Right renal pelvis (tissue), 4 donors: ENCODE data around the gene ATF7. TPM values are rescaled to one million over a fixed set of nuclear protein-coding genes. Genes with fewer than 3 reads are reported as not detected.
A peak's percentile ranks its signal among the peaks of the same experiment; 100 is the strongest.
"Not testable (repeated sequence)": the region's sequence is repeated elsewhere in the genome, so short reads cannot be mapped to it uniquely, and the experiment has no call there.

Source experiments
- DNase-seq, 4 donors: peaks; one replicate each; pipeline ENCODE4 v3.0.0-alpha.2; 2013; ENCODE audit warnings: low read depth in 4 of 4, low spot score in 3 of 4, missing footprints in 1 of 4
- polyA plus RNA-seq, 4 donors: library from polyadenylated mRNA; unstranded; fragments of 120-200 nt; gene quantifications; one replicate each; pipeline ENCODE4 v1.2.1, GENCODE V29; 2013; ENCODE audit not compliant: insufficient read length in 4 of 4

The ATF7 gene
- polyA plus RNA-seq, 4 donors: 38.4 to 47.0 (median 44.8) TPM

DNA sequence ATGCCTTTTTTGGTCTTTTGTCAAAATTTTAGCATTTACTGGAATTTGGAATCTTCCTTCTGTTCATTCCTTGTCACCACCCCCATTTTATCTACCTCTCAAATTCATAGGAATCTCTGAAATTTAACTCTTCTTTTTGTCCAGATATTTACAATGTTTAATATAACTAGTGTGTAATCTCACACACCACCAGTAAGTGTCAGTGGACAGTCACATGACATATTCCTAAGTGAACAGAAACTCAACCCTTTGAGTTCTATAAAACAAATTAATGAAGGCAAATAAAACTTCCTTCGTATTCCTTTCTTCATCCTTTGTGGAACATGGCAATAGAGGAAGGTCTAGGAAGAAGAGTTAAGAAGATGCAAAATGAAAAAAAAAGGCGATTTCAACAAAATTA lies 26.6 kb downstream of the ATF7 start:
- no peak for DNase-seq

DNA sequence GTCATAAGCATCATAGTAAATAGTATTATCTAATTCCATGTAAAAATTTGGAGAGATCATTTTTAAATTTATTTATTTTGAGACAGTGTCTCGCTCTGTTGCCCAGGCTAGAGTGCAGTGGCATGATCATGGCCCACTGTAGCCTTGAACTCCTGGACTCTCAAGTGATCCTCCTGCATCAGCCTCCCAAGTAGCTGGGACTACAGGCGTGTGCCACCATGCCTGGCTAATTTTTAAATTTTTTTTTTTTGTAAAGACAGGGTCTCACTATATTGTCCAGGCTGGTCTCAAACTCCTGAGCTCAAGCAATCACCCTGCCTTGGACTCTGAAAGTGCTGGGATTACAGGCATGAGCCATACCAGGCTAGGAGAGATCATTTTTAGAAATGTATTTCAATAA lies 27.2 kb downstream of the ATF7 start:
- not testable (repeated sequence) for DNase-seq

DNA sequence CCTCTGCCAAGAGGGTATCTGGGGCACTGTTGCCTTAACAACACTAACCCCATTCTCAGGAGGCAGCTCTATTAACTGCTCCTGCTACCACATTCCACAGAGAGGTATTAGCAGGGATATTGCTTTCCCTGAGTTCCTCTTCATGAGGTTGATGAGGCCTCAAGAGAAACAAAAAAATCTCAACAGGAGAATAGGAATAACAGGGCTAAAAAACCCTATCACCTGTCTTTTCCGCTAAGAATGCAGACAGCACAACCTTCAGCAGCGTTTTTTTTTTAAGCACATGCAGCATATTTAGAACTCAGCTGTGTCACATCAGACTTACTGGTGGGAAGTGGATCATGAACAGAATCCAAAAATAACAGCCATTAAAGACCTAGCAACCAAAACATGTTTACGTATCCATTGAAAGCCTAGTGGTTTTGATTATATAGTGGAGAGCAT lies 29.2 kb downstream of the ATF7 start:
- peak; percentile 45 to 68 (median 61) for DNase-seq

DNA sequence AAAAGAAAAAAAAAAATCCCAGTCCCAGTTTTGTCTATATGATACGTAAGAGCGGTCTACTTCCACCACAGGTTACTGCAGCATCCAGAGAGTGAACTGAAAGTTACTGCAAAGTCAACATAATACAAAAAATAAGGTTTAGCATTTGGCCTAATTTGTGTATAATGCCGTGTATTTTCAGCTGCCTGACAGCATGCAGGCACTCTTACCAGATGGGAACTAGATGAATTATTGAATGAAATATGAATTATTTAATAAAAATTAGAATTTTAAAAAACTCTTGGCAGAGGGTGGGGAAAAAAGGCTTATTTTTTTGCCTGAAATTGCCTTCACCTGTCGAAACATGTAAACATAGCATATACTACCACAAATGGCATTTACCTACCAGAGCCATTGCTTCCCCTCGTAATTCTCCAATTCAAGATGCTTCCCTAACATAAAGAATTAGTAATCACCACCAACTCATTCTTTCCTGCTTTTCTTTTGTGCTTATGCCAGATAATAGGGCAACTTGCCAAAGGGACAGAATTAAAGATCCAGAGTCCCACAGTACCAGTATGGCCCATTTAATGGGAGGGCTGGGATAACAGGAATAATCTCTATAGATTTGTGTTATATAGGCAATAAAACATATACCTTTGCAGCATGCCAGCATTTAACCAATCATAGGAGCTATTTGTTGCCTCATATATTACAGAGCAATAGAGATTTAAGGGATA lies 31.1 kb downstream of the ATF7 start:
- no peak for DNase-seq

DNA sequence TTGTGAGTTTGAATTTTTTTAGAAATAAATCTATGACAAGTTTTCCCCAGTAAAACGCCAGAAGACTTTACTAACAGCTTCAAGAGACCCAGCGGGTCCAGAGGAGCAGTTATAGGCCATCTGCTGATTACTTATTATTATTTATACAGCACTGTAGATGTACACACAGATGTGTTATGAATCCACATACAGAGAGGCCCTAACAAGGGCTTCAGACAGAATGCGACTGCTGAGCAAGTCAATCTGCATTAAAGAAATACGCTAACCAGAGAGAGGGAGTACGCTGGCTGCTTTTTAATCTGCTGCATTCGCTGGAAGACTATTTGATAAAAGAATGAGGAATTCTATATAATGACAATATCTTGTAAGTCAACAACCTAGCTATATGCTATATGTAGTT lies 32.5 kb downstream of the ATF7 start:
- no peak for DNase-seq

DNA sequence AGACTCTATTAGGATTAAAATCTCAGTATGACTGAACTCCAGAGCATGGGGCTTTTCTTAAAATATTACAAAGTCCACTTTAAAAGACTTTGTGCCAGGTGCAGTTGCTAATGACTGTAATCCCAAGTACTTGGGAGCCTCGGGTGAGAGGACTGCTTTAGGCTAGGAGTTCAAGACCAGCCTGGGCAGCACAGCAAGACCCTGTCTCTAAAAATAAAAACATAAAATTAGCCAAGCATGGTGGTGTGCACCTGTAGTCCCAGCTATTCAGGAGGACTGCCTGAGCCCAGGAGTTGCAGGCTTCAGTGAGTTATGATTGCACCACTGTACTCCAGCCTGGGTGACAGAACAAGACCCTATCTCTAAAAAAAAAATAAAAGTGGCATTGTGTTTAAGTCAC lies 33.2 kb downstream of the ATF7 start:
- DNase-seq: no peak

DNA sequence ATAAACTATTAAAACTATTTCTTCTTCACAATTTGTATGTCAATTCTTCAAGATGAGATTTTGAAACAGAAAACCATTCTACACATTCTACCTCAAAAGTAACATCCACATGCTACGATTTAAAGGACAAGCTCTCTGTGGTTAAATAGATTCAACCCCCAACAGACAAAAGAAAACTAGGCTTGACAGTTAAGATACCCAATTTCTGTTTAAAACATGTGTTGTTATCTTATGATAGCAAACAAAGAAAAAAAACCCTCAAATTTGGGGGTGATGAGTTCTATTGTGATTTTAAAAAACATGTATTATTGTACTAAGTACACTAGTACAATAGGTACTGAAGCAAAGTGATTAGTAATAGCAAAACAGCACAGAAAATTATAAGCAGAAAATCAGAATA lies 33.8 kb downstream of the ATF7 start:
- DNase-seq: no peak

DNA sequence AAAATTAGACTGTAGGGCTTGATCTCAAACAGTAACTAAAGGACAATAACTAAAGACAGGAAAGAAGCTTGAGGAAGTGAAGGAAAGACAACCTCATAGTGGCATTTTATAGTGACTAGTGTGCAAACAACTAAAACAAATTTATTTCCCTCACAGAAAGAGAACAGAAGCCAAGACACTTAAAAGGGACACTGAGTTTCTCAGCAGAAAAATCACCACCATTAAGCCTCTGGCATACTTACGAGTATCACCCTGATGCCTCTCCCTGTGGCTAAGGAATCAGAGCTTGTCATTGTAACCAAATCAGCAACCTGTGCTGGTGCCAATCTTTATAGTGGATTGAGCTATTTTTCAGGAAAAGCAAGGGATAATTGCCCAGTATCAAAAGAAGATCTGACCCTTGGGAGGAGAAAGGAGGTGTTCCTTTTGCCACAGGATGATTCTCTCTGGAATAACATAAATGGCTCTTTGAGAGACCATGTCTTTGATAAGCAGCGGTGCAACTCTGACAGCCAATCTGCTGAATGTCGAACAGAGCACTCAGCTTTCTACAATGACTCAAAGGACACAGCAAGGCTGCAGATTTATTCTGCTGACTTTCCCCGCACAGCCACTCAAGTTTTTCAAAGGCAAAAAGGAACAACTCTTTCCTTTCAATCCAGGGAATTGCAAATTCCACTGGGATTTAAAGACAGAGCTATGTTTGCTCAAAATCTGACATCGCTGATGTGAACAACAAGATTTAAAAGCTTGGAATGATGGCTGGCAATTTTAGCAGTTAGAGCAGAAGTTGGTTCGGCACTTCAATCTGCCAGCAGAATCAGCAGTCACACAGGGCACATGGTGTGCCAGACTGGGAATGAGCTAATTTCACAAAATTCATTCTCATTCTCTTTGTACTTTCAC lies 34.6 kb downstream of the ATF7 start:
- DNase-seq: no peak

DNA sequence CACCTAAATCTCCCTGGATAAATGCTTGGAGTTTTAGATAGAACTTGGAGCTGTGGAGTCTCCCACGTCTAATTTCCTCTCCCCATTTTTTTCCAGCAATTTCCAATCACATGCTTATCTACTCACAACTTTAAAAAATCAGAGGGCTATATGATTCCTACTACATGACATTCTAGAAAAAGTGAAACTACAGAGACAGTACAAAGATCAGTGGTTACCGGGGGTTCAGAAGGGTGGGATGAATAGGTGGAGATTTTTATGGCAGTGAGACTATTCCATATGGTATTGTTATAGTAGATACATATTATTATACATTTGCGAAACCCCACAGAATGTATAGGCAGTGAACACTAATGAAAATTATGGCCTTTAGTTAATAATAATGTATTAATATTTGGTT lies 35.5 kb downstream of the ATF7 start:
- DNase-seq: no peak

DNA sequence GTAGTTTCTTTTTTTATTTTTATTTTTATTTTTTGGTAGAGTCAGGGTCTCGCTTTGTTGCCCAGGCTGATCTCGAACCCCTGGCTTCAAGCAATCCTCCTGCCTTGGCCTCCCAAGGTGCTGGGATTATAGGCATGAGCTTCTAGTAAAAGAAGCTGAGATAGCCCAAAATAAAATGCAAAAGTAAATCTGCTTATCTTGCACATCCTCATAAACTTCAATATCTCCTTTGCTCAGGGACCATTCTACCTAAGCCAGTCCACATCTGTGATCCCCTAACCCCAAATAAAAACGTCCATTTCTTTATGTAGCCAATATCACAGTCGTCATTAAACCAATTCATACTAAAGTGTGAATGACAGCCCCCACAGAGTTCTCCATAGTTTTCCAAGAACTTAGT lies 36.3 kb downstream of the ATF7 start:
- no peak for DNase-seq

DNA sequence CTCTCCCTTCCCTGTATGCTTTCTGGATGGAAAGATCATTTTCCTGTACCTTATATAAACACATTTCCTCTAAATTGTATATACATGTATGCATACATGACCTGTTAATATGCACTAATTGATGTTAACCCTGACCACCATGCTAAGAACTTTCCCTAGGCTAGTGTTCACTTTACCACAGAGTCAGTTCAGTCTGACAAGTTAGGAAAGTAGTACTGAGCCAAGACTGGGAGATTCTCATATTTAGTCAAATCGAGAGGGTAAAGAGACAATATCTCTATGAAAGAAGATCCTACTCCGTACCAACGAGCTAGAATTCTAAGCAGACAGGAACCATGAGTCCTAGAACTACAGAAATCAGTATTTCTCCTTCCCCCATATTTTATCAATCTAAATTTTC lies 36.8 kb downstream of the ATF7 start:
- no peak for DNase-seq

DNA sequence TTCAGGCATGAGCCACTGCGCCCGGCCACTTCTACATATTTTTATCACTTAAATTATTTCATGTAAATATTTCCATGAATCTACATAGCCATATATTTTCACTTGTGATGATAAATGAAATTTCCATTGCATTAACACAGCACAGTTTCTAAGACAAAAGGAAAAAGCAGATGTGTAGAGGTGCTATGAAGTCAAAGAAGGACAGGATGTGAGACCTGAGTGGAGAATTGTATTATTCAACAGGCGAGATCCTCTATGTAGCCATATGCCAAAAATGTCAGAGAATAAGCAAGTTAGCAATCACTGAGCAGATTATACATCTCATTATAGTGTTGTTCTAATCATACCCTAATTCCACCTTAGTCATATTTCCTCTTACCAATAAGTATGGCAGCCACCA lies 38.1 kb downstream of the ATF7 start:
- DNase-seq: no peak

DNA sequence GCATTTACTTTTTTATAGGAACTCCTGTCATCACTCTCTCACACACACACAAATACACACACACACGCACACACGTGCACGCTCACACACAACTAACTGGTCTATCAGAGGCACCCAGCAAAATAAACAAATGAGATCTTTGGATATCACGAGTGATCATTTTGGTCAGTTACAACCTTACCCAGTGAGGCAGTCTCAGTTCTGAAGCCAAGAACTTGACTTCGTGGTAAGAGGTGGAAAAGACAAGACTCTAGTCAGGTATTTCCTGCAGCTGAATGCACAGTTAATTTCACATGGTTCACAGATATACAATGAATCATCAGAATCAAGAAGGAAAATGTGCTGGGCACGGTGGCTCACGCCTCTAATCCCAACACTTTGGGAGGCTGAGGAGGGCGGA lies 39.4 kb downstream of the ATF7 start:
- no peak for DNase-seq

DNA sequence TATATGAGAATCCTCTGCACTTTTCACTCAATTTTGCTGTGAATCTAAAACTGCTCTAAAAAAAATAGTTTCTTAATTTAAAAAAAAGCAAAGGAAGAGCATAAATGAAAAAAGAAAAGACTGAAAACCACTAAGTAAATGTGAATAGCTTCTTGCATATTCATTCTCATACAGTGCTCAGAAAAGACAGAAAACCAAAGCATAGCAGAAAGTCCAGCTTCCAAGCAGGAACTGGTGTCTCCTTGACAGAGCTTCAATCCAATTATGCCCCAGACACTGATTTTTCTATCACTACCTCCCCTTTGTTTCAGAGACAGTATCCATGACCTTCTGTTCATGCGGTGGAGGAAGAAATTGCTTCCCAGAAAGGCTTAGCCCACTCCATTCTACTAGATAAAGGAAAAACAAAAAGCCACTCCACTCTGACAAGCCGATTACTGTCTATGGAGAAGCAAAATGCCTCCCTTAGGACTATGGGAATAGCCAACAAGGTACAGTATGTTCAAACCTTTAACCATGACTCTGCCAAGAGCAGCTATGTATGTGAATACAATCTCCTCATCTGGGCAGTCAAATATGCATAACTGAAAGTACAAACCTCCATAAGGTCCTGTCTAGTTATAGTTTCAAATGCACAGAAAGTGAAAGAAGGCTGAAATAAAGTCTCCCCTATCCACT lies 40.6 kb downstream of the ATF7 start:
- DNase-seq: no peak

DNA sequence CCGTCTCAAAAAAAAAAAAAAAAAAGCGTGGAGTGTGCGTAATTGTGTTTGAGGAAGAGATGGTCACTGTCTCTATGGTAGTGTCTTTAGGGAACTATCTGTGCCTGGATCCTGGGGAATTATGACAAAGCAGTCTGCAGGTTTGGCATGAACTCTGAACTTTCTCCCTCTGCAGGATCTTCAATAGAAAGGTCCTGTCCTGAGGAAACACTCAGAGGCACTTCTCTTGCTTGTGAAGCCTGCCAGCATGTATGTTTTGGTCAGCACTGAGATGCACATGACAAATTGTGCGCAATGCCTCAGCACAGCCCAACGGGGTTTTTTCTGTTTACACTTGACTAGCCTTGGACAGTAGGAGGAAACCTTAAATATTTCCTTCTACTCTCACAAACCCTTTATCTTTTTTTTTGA lies 46.6 kb downstream of the ATF7 start:
- no peak for DNase-seq

DNA sequence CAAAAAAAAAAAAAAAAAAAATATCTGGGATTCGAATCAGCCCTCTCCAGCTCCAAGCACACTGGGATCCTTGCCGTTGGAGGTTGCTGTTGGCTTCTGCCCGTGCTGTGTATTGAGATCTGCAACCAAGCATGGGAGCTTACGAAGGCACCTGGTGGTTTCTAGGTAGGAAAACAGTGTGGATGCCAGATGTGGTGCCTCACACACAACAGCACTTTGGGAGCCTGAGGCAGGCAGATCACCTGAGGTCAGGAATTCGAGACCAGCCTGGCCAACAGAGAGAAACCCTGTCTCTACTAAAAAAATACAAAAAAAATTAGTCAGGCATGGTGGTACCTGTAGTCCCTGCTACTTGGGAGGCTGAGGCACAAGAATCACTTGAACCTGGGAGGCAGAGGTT lies 47.4 kb downstream of the ATF7 start:
- DNase-seq: no peak

DNA sequence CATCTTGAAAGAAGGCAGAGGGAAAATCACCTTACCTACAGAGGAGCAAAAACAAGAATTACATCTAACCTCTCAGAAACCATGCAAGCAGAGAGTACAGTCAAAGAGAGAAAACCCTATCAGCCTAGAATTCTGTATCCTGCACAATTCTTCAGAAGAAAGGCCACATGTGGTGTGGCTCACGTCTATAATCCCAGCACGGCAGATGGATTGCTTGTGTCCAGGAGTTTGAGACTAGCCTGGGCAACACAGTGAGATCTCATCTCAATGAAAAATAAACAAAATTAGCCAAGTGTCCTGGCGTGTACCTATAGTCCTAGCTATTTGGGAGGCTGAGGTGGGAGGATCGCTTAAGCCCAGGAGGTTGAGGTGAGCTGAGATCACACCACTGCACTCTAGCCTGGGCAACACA lies 48.2 kb downstream of the ATF7 start:
- DNase-seq: no peak

DNA sequence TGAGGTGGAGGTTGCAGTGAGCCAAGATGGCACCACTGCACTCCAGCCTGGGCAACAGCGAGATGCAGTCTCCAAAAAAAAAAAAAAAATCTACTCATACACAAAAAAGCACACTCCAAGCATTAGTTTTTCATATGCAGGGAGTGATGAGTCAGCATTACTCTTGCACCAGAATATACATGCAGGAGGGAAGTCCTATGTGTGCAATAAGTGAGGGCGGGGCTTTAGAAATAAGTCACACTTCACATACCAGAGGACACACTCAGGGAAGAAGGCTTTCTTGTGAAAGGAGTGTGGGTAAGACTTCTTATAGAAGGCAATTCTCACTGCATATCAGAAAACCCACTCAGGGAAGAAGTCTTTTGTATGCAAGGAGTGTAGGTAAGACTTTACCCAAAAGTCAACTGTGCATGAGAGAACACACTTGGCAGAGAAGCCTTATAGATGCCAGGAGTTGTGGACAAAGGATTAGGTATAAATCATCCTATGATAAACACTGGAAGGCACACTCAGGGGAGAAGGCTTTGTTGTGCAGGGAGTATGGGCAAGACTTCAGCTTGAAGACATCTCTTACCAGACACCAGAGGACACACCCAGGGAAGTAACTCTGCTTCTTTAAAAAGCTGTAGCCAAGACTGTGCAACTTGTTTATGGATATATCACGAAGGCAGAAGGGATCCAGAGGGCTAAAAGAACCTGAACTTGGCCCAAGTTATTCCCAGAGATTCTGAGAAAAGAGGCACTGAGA lies 50.5 kb downstream of the ATF7 start:
- no peak for DNase-seq

DNA sequence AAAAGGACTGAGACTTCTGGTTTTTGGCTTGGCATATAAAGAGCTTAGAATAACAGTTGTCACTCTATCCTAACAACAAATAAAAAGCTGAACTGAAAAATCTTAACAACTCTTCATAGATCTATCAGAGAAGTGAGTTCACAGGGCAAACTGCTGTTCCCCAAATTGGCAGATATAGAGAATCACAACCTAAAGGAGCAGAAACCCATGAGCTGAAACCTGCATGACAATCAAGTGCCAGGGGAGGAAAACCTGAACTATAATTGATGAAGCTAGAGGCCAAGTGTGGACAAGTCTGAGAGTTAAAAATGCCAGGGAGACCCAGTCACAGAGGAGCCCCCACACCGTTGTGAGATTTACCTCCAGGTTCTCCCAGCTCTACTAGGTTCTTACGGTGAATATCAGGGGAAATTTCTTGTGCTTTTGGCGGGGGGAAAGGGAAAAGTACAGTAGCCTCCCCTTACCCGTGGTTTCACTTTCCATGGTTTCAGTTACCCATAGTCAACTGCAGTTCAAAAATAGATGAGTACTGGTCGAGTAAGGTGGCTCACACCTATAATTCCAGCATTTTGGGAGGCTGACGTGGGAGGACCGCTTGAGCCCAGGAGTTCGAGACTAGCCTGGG lies 53.9 kb downstream of the ATF7 start:
- no peak for DNase-seq

DNA sequence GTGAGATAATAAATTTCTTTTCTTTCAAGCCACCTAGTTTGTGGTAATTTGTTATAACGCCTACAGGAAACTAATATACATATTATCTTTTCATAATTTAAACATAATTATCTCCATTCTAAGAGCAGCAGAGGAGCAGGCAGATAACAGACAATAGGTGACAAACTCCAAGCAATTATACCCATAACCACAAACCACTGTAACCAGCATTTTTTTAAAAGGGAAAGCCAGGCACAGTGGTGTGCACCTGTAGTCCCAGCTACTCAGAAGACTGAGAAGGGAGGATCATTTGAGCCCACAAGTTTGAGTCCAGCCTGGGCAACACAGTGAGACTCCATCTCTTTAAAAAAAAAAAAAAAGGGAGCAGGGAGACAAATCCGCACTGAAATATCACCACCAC lies 54.9 kb downstream of the ATF7 start:
- no peak for DNase-seq
